GM19043 (cell line): ENCODE measurements around the gene DHX40.
"Not testable (repeated sequence)": the region's sequence is repeated elsewhere in the genome, so short reads cannot be mapped to it uniquely, and the experiment has no call there.

Experiments
- ATAC-seq: cut with Tn5 transposase; IDR thresholded peaks from one replicate; pipeline ENCODE4 v1.9.1; 2021; ENCODE audit warnings: low read depth; ENCODE audit not compliant: unreplicated experiment

The DHX40 gene

DNA sequence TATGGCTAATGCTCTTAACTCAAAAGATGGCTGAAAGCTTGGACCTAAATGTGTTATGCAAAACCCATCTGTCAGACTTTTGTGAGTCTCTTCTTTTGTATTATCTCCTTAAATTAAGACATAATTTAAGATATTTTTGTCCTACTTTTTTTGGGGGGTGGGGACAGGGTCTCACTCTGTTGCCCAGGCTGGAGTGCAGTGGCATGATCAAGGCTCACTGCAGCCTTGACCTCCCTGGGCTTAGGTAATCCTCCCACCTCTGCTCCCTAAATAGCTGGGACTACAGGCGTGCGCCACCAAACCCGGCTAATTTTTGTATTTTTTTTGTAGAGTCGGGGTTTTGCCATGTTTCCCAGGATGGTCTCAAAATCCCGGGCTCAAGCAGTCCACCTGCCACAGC is 61.3 kb downstream of the DHX40 start:
- ATAC-seq, result no peak

DNA sequence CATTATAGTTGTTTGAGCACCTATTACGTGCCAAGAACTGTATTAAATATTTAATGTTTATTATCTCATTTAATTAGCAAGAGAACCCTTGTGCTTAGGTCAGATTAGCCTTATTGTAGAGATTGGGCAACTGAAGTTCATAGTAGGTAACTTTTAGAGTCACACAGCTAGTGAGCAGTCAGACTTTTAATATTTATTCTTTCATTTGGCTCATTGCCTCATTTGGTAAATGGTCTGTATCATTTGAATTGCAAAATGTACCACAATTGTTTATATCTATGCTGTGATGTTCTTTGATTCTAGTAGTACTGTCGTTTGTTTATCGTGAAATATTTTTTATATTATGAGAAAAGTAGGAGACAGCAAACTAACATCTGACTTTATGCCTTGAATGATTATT is 61.9 kb downstream of the DHX40 start:
- ATAC-seq, result no peak

DNA sequence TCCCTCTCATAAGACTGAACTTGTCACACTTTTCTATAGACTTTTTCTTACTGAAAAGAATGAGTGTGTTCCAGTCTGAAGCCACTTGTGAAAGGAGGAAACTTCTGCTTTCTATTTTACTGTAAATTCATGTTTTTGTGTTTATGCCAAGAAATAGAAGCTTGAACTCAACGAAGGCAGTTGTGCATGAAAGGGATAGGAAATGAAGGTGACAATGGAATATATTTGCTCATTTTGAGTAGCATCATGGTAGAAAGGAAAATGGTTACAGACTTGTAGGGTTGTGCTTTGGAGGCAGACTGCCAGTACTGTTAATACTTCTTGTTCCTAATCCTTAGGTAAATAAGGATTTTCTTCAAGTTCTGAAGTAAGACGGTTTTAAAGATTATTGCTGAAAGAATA is 62.4 kb downstream of the DHX40 start:
- no peak for ATAC-seq

DNA sequence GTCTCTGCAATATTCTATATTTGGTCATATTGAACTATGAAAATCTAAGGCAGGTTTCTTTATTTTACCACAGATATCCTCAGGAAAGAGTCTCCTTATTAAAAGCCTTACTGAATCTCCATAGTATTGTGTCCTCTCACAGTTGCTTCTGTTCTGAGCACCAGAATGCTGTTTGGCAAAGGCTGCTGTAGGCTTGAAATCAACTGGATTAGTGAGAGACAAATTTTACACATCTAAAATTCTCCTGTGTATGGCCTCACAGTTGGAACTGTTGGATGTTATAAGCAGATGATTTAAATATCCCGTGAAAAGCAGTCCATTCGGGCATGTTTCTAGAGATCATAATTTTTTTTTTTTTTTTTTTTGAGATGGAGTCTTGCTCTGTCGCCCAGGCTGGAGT is 63.8 kb downstream of the DHX40 start:
- ATAC-seq, result no peak

DNA sequence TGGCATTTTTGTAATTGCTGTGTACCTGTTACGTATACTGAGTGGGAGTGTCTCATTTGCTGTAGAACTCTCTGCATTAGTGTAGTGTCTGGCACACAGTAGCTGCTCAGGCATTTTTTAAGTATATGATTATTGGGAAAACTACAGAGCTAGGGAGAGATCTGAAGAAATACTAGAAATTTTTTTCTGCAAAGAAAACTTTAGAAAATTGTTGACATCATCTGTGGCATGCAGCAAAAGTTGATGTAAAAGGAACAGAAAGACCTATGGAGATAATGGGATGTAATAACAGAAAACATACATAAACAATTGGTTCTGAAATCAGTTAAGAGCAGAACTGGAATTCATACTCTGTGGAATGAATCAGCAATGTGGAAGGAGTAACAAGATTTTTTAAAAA is 65.9 kb downstream of the DHX40 start:
- no peak for ATAC-seq

DNA sequence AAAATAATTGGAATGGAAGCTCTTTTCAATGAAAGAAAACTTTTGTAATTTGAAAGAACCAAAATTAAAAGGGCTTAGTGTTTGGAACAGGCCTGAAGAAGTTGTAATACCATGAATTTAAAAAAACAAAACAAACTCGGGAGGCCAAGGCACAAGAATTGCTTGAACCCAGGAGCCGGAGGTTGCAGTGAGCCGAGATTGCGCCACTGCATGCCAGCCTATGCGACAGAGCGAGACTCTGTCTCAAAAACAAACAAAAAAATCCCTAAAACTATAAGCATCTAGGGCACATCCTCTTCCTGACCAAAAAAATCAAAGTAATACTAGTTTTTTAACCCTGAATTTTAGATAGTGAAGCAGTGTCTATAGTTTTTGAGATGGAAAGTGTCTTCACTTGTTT is 67.0 kb downstream of the DHX40 start:
- no peak for ATAC-seq

DNA sequence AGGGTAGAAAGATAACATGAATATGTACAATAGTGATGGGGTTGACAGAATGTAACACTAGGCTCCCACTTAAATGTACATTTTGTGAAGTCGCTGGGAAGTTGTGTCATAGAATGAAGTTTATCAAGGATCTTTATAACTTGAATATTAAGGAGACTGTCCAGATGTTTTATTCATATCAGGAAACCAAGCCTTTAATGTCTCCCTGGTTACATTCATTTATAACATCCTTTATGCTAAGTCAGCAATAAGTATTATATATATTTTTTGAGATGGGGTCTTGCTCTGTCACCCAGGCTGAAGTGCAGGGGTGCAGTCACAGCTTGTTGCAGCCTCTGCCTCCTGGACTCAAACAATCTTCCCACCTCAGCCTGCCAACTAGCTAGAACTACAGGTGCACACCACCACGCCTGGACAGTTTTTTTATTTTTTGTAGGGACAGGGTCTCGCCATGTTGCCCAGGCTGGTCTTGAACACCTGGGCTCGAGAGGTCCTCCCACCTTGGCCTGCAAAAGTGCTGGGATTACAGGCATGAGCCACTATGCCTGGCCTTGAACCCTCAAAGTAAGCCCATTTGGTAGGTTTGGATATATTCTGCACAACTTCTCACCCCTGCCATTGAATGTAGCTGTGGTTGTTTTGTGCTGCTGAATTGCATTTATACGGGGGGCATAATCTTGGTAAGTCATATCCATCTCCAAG is 68.4 kb downstream of the DHX40 start:
- ATAC-seq, result no peak

DNA sequence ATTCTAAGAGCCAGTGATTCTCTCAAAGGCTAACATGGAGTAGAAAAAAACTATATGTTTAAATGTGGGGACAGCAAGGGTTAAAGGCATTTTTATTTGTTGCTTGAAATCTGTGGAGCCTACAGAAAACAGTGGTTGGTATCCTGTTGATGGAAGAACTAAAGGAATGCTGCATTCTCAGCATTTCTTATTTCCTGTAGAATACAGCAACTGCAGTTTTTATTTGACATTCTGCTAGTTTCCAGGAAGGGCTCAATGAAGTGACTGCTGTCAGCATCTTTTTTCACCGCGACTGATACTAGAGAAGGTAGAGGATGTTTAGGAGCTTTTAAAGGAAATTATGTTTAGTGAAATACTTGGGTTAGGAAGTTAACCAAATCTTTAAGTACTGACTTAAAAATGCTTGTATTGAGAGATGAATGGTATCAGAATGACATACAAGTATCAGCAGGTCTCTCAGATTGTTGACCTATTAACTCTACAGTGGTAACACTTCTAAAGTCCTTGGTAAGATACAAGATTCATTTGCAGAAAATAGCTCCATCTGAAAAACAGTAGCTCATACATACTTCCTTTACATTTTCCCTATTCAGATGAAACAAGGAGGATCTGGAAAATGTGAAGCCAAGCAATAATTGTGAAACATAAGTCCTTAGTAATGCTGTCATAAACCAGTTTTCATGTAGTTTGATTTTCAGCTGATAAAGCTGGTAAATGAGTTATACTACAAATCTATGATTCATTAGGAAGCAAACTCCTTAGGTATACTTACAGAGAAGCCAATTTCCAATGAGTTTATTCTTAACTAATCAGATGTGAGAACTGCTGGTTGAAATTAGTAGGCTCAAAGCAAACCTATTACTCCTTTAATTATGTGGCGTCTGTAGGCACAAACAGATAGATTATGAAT is 69.5 kb downstream of the DHX40 start:
- peak; percentile 49 for ATAC-seq

DNA sequence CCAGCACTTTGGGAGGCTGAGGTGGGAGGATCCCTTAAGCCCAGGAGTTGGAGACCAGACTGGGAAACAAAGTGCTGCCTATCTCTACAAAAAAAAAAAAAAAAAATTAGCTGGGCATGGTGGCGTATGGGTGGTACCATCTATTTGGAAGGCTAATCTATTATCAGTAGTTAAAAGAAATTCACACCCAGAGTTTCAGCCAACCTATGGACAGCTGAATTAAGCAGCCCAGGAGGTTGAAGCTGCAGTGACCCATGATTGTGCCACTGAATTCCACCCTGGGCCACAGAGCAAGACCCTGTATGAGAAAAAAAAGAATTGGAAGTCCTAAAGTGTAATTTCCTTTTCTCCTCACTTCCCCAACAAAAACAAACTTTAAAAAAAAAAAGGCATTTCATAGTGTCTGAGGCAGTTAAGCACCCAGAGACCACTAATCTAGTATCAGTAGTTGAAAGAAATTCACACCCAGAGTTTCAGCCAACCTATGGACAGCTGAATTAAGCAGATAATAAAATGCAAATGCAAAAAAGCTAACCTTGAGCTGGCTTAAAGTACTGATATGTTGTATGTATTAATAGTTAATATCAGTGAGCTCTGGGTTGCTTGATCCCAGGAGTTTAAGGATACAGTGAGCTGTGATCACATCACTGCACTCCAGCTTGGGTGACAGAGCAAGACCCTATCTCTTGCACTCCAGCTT is 72.4 kb downstream of the DHX40 start:
- ATAC-seq, result no peak

DNA sequence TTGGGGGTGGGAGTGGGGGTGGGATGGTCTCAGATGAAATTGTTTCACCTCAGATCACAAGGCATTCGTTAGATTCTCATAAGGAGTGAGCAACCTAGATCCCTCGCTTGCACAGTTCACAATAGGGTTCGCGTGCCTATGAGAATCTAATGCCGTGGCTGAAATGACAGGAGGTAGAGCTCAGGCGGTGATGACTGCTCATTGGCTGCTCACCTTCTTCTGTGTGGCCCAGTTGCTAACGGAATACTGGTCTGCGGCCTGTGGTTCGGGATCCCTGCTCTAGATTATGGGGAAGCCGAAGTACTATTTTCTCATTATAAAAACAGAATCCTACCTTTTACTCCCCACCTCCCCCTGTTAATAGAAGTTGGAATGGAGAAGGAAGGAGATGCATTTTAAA is 73.1 kb downstream of the DHX40 start:
- ATAC-seq, result no peak

DNA sequence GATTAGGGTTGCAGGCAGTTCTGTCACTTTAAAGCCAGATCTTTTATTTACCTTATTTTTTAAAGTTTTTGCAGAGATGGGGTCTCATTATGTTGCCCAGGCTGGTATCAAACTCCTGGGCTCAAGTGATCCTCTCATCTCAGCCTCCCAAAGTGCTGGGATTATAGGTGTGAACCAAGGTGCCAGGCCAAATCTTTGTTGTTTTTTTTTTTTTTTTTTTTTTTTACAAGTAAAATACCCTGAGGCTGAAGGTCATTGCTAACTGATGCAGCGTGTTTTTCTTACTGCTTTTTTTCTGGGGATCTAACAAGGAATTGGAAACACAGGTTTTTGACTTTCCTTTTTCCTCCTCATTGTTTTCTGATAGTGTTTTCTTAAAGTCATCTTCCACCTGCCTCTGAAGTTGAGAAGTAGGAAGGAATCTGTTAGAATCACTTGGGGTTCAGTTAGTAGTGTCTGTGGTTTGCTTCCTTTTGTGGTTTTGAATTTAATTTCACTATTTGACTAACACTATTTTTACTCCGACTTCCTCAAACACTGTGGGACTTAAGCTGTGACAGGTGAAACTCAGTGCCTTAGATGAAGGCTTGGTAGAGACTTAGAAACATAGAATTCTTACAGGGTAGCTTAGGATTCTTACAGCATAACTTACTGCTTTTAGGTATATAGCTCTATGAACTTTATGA is 76.5 kb downstream of the DHX40 start:
- peak; percentile 93 for ATAC-seq

DNA sequence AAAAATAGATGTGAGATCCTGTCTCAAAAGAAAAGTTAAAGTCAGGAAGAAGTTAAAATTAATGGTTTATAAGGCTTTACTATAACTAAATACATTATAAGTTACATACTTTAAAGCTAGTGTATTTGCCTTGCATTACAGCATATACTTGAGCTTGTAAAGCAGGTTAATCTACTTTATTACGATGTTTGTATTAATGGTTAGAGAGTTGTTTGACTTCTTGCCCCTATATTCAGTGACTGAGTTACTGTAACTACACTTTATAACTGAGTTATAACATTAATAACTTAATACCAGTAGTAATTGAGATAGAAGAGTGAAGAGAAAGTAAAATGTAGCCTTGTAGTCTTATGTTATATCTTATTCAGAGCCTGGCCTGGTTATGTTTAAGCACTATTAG is 77.2 kb downstream of the DHX40 start:
- no peak for ATAC-seq

DNA sequence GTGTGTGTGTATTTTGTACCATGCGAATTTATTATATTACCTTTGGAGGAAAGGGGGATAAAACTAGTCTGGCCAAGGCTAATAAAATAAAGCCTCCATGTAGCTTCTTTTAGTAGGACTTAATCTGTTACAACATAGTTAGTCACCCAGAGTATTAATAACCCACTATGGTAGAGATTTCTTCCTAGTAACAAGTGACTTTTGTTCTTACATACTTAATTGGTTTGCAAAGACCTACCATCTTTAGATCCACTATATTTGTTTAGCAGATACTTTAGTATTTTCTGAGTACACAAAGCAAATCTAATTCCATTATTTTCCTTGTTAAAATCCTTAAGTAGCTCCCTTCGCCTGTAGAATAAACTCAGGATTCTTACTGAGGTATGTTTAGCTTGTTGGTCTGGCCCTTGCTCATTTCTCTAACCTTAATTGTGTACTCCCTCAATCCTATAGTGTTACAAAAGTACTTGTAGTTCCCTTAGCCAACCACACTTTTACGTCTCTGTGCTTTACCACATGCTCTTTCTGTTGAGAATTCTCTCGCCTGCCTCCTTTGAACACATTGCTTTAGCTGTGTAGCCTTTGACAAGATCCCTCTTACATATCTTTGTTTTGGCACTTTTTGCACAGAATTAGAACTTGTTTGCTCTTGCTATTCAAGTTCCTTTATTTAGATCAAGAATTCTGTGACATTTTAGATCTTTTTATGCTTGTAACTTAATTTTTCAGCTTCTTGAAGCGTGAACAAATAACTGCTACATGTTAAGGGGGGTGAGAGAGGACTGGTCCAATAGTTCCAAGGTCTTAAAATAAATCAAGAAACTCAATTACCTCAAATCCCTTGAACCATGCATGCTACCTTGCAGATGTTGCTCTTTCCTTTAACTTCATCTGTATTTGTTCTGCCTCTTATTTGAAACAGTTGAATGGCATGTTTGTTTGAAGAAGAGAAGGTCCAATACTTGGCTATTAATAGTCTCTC is 78.0 kb downstream of the DHX40 start:
- ATAC-seq, result no peak

DNA sequence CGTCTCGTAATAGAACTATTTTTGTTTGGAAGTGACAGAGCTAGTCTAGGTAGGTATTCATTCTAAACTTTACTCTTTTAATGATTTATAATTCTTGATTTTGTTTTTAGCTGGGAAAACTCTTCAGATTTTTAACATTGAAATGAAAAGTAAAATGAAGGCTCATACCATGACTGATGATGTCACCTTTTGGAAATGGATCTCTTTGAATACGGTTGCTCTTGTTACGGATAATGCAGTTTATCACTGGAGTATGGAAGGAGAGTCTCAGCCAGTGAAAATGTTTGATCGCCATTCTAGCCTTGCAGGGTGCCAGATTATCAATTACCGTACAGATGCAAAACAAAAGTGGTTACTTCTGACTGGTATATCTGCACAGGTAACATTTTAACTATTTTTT is 81.9 kb downstream of the DHX40 start:
- no peak for ATAC-seq

DNA sequence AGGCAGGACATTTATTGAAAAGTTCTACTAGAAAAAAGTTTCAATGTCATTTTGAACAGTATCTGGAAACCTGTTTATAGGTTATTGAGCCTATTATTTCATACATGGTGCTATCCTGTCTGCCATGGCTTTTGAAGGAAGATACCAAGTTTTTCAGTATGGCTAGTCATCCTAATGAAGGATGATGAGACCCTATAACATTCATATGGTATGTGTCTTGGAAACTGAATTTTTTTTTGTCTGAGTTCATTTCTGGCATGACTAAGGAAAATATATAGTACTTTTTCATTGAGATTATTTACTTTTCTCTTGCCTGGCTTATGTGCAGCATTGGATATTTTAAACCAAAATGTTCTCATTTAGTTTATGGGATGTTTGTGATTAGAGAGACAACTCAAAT is 84.5 kb downstream of the DHX40 start:
- no peak for ATAC-seq

DNA sequence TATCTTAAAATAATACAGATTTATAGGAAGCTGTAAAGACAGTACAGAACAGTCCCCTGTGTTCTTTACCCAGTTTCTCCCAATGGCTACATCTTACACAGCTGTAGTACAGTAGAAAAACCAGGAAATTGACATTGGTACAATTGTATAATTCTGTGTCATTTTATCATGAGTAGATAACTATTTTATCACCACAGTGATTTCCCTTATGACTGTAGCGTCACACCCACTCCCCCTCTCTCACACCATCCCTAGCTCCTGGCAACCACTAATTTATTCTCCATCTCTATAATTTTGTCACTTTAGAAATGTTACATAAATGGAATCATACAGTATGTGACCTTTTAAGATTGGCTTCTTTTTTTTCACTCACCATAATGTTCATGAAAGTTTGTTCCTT is 85.2 kb downstream of the DHX40 start:
- no peak for ATAC-seq

DNA sequence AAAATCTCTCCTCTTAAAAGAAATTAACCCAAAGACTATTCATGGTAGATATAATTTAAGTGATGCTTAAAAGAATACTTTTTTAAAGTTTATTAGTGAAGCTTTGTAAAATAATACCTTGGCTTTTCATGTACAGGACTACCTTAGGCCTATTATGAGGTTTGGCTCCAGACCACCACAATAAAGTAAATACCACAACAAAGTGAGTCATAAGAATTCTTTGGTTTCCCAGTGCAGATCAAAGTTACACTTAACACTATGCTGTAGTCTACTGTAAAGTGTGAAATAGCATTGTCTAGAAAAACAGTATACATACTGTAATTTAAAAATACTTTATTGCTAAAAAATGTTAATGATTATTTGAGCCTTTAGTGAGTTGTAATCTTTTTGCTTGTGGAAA is 85.9 kb downstream of the DHX40 start:
- no peak for ATAC-seq

DNA sequence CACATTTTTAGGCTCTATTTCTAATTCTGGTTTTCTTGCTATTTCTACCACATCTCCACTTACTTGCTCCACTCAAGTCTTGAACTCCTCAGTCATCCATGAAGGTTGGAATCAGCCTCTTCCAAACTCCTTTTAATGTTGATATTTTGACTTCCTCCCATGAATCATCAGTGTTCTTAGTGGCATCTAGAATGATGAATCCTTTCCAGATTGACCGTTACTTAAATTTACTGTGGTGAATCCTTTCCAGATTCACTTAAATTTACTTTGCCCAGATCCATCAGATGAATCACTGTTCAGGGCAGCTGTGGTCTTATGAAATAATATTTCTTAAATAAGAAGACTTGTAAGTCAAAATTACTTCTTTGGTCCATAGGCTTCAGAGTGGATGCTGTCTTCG is 86.7 kb downstream of the DHX40 start:
- no peak for ATAC-seq

DNA sequence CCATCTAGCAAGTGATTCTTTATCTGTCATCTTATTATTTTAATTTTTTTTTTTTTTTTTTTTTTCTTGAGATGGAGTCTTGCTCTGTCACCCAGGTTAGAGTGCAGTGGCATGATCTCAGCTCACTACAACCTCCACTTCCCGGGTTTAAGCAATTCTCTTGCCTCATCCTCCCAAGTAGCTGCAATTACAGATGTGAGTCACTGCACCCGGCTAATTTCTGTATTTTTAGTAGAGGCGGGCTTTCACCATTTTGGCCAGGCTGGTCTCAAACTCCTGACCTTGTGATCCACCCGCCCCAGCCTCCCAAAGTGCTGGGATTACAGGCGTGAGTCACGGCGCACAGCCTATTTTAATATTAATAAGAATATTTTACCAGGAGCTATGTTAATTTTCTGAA is 91.2 kb downstream of the DHX40 start:
- ATAC-seq, result not testable (repeated sequence)
